DND-41 (cell line): ENCODE measurements around the gene SIK1.

Experiments
- EZH2 ChIP-seq: IDR thresholded peaks from 3 replicates; pipeline ENCODE4 v1.6.1; 2012; ENCODE audit warnings: borderline replicate concordance, low read depth, mild to moderate bottlenecking, moderate library complexity, low read length, inconsistent platforms; ENCODE audit not compliant: severe bottlenecking
- TF ChIP-seq, protein P1 (sequence below): IDR thresholded peaks from 2 replicates; pipeline ENCODE4 v1.5.1; 2012; ENCODE audit warnings: borderline replicate concordance, low read length, moderate library complexity, mild to moderate bottlenecking; ENCODE audit not compliant: poor library complexity, severe bottlenecking; ENCODE audit errors: extremely low read depth

DNA sequence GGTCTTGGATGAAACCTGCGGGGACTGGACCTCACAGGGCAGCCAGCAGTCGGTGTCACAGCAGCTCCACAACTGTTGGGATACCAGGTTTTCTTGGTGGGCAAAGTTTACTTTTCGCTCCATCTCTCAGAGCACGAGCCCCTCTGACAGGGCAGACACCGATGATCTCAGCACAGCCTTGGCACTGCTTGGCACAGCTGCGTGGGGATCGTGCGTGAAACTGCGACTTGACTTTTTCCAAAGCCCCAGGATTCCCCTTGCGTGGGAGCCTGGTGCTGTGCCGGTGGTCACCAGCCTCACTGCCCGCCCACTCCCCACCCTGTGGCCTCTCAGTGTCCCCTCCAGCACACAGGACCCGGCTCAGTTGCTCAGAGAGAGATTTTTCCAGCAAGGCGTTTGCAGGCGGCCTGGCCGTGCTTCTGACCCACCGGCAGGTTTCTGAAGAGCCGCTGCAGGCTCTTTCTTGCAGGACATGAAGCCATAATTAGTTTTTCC is 57.3 kb downstream of the SIK1 start:
- TF ChIP-seq, protein P1, sequence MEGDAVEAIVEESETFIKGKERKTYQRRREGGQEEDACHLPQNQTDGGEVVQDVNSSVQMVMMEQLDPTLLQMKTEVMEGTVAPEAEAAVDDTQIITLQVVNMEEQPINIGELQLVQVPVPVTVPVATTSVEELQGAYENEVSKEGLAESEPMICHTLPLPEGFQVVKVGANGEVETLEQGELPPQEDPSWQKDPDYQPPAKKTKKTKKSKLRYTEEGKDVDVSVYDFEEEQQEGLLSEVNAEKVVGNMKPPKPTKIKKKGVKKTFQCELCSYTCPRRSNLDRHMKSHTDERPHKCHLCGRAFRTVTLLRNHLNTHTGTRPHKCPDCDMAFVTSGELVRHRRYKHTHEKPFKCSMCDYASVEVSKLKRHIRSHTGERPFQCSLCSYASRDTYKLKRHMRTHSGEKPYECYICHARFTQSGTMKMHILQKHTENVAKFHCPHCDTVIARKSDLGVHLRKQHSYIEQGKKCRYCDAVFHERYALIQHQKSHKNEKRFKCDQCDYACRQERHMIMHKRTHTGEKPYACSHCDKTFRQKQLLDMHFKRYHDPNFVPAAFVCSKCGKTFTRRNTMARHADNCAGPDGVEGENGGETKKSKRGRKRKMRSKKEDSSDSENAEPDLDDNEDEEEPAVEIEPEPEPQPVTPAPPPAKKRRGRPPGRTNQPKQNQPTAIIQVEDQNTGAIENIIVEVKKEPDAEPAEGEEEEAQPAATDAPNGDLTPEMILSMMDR, result no peak
- no peak for TF ChIP-seq EZH2
